CD4-positive, alpha-beta T cell treated with Interleukin-4 for 4 hours (primary cell): Measurements from ENCODE around the gene DCANP1.

Experiments
- DNase-seq: peaks from one replicate; pipeline ENCODE4 v3.0.0-alpha.2; 2020

The DCANP1 gene

DNA sequence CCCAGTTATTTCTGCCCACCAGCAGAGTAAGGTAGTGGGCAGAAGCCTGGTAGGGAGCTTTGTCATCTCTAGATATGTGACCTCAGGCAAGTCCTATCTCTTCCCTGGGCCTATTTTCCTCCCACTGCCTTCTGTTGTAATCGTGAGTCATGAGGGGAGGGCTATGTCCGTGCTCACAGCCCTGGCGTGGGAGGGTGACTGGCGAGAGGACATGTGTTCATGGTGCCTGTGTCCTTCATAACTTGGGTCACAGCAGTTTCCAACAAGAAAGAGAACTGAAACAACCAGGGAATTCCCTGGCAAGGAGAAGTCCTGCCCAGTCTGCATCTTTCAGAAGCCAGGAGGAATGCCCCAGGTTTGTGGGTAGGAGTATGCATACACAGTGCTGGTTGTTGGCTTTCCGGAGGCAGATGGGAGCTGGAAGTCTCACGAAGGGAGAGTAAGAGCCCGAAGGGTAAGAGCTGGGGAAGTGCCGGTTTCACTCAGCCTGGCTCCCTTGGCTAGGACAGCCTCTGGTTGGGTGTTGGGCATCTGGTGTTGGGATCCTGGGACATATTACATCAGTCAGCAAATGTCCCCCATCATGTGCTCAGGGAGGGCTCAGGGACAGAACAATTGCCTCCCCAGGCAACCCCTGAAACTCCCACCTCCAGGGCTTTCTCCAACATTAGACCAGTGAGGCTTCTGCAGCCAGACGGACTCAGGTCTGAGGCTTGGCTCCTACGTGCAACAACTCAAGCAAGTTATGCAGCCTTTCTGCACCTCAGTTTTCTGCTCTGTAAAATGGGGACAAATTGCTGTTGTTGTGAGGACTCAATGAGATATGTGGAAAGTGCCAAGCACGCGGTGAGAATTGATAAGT is 9.3 kb upstream of the DCANP1 start:
- DNase-seq: peak; percentile 18

- DNase-seq: no peak
Observed at GRCh38 chr5:135455876-135456237, 8.7 kb upstream of the DCANP1 start.

DNA sequence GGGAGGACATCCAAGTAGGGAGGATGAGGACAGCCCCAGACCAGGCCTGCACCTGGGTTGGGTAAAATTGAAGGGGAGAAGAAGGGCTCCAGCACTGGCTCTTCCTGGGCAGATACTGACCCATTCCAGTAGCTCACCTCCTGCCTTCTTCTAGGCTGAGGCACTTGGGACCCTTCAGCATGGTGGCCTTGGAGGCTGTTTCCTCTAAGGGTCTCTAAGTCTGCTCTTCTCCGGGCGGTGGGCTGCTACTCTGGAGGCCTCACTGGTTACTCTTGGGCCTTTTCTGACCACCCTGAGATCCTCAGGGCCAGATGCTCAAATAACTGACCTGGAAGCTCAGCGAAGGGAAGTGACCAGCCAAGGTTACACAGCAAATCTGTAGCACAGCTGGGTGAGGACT is 7.8 kb upstream of the DCANP1 start:
- no peak for DNase-seq

GRCh38 chr5:135453613-135454012 is 6.5 kb upstream of the DCANP1 start:
- DNase-seq: no peak

GRCh38 chr5:135452321-135453030 is 5.3 kb upstream of the DCANP1 start, which contains the start of gene TIFAB:
TSS of gene TIFAB (minus strand) at chr5:135452351. CDS start at chr5:135449939, 2,412 bp downstream.
- no peak for DNase-seq

GRCh38 chr5:135451581-135452320 is 4.6 kb upstream of the DCANP1 start:
- DNase-seq: no peak

DNA sequence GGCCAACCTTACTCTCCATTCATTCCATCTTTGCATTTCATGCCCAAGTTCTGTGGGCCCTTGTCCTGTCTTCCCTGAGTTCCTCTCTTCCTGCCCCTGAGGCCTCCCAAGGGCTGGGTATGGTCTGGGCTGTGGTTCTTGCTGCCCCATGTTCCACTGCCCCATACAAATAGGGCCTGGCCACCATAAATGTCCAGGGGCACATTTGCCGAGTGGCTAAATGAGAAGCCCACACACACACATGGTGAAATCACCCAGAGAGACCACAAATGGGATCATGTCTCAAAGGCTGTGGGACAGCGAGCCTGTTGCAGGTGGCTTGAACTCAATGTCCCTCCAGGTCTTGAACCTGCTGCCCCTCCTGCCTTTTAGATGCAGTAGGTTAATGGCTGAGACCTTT is 3.8 kb upstream of the DCANP1 start:
- no peak for DNase-seq

- no peak for DNase-seq
Observed at GRCh38 chr5:135450336-135450735, 3.2 kb upstream of the DCANP1 start.

DNA sequence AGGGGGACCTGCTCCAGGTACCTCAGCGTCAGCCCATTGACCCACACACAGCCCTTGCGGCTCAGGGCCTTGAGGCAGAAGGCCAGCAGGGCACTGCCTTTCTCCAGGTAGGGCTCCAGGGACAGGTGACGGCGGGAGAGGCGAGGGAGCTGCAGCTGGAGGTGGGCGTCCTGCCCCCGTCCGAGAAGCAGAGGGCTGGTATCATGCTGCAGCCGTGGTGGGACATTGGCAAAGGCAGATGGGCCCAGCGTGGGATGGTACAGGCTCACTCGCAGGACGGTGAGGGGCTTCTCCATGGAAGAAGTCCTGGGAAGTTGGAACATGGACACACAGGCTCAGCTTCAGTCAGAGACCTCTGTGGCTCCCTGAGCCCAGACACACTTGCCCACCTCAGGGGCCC is 2.5 kb upstream of the DCANP1 start:
- no peak for DNase-seq

DNA sequence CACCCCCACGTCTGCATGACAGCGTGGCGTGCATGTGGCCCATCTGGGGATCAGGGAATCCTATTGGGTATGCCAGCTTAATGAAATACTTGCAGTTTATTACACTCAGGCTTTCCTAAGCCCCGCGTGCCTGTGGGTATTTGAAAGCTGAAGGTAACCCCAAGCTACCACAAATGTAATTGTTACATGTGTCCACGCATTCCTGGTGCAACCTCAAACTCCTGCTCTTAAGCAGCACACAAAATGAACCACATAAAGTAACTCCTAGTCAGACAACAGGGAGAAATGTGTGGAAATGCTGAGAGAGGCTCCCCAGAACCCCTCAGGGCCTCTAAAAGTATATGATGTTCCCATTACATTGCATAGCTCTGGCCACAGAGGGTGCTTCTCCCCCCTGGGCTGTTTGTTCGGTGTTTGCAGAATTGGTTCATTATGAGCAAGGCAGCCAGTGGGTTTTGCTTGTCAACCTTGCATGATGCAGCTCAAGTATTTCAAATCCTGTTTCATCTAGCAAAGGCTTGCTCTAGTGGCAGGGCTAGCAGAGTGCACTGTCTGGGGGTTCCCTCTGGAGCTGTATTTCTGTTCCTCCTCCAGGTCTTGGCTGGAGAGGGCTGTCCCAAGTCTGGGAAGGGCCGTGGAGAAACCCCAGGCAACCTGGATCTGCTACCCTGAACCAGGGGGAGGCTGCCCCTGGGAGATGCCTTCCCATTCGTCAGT is 1.8 kb upstream of the DCANP1 start:
- DNase-seq: no peak

DNA sequence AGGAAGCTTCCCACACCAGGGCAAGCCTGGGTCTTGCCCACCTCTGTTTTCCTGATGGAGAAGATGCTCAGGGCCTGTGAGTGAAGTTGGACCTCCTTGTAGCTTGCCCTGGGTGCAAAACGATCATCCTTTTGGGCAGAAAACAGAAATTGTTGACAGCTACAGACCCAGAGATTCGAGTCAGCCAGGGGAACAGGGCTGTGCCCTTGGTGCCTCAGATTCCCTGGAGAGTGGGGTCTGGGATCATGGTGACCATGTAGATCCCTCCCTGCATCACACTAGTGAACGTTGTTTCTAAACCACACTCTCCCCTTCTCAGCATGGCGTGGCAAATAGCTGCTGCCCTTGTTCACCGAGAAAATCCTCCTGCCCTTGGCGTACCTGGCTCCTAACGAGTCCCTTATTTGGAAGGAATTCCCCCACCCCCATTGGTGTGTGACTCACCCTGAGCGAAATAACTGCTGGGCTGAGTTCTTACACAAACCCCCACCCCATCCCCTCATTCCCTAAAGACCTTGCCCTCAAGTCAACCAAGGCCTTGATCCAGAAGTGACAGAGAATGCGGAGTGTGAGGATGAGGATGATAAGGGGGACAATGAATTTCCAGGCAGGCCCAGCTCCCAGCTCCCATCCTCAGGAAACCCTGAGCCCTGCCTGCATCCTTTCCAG is 1.1 kb upstream of the DCANP1 start:
- no peak for DNase-seq

DNA sequence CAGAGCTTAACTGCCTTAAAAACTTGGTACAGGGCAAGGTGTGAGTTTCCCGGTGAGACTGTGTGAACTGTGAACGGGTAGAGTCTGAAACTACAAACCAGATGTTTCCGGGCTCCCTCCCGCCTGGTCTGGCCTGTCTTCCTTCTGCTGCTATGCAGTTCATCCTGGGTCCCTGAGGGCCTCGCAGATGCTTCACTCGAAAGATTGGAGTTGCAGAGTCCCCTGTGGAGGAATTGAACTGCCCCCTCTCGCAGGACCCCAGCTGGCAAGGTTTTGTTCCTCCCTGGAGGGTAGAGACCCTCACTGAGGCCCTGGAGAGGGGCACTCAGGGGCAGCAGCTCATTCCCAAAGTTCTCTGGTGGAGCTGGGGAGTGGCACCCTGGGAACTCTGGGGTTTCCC is 533 bp downstream of the DCANP1 start:
- no peak for DNase-seq

DNA sequence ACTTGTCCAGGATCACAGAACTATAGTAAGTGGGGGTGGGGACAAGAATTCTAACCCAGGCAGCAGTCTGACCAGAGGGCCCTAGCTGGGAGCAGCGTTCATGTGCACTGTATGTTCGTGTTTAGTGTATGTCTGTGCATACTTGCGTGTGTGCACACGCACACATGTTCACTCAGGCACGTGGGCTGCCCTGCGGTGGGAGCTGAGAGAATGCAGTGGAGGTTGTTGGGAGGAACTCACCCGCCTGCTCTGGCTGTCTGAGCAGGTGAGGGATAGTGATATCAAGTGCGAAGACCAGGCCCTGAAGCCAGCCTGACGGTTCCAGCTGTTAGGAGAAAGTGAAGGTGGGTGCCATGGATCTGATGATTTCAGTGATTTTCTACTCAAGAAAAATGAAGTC is 942 bp downstream of the DCANP1 start:
- no peak for DNase-seq

GRCh38 chr5:135445306-135445985 is 1.7 kb downstream of the DCANP1 start:
- no peak for DNase-seq

DNA sequence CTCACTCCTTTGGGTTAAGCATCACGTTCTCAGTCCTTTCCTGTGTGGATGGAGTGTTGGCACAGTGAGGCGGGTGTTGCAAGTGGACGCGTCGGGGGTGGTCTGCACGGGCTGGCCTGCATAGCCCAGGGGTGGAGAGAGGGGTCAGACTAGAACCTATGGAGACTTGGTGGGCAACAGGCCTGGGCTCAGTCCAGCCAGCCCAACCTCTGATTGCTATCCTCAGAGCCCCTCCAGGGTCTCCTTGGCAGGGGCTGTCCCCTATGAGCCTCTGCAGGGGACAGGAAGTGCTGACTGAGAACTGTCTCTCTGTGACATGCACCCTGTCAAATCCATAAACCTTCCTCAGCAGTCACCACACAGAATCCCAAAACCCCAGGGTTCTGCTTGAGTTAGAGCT is 2.3 kb downstream of the DCANP1 start:
- no peak for DNase-seq

DNA sequence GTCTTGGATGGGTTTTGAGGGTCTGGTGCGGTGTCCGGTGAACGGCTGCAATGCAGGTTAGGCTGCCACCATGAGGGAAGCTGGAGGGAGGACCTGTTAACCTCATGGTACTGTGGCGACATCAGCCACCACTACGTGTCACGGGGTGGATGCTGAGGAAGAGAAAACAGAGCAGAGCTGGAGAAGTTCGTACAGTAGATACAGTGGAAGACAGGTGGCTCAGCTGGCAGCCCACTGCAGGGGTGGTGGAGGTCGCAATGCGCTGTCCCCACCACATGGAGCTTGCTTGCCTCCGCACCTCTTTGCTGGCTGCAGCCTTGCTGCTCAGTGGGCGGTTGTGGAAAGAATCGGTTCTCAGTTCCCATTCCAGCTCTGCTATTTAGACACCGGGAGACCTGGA is 2.8 kb downstream of the DCANP1 start:
- DNase-seq: no peak

DNA sequence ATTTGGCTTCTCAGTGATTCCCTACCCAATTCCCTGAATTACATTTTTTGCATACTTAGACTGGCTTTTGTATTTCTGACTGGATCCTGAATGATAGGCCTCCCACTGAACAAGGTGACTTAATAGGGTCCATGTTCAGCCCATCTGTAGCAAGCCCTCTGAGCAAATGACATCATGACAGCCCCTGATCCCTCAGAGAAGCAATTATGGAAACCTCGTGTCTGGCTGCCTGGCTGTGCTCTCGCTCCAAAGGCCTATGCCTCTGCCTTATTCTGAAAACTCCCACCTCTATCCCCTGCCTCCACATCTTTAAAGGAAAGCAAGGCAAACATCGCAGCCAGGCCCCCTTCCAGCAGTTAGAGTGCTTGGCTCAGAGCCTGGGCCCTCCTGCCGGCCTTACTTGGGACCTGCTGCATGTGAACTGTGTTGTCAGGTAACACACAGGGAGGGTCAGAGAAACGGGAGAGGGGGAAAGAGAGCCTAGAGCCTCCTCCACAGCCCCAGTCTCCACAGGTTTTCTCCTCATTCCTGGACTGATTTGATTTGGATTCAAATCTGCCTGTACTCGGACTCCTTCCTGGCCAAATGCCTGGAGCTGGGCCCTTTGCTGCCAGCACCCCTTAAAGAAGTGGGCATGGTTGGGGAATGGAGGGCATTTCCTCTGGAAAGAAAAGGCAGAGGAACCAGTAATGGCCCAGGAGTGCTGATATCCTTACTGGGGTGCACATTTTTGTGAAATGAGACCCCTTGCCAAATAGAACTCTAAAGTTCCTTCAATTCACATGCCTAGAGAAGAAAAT is 3.8 kb downstream of the DCANP1 start:
- DNase-seq: no peak

- no peak for DNase-seq
Observed at GRCh38 chr5:135442431-135443160, 4.6 kb downstream of the DCANP1 start.

DNA sequence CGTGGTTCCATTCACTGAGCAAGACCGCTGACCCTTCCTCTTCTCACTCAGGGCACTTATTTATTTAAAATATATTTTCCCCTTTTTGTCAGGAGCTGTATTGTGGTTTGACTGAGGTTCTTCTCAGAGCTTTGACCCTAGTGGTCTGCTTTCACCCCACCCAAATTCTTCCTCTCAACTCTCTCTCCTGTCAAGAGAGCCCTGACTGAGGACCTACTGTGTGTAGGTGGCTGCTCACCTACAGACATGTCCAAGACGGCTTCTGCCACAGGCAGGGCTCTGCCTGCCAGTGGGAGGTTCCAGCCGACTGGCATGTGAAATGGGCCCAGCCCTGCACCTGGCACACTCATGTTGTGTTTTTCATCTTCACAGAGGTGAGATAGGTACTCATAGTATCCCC is 5.2 kb downstream of the DCANP1 start:
- no peak for DNase-seq

DNA sequence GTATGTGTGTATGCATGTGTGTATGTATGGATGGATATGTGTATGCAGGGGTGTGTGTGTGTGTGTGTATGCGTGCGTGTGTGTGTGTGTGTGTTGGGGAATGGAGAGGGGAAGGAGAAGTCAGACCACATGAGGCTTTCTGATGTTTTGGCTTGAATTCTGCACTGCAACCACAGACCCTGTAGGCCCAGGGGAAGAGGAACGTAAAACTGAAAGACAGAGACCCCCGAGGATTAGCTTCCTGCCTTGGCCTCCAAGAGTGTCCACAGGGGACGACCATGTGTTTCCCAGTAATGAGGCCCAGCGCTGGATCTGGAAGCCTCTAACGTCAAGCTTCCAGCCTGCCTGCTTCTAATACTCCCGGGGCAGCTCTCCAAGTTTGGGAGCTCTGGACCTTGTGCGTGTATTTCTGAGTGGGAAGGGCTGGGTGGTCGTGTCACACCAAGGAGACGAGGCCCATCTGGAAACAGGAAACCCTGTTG is 5.8 kb downstream of the DCANP1 start:
- DNase-seq: no peak
